ENCODE data around the gene SMS.

The SMS gene

DNA sequence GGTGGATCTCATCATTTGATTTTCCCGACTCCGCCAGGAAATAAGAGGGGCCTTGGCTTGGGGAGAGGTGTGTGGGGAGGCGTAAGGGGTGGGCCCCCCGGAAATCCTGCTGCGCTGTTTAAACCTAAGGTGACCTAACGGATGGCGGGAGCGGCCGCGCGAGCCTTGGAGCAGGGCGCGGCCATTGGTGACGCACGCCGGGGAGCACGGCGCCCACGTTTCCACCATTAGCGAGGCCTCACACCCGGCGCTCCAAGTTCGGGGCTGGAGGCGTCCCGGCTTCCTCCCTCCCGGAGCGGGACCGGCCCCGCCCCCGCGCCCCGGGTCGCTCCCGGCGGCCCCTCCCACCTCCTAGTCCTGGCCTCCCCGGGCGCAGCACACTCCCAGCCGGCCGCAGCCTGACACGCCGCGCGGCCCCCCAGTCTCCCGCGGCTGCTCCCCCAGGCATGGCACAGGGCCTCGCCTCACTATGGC is at the start of gene SMS:
Gene SMS (plus strand): TSS at position 354 of the 474 bp plus-strand sequence. CDS start 116 bp downstream, at position 470.
- DNase-seq (ENCODE audit: low read depth in 2 of 2, low spot score in 1 of 2) = no peak

DNA sequence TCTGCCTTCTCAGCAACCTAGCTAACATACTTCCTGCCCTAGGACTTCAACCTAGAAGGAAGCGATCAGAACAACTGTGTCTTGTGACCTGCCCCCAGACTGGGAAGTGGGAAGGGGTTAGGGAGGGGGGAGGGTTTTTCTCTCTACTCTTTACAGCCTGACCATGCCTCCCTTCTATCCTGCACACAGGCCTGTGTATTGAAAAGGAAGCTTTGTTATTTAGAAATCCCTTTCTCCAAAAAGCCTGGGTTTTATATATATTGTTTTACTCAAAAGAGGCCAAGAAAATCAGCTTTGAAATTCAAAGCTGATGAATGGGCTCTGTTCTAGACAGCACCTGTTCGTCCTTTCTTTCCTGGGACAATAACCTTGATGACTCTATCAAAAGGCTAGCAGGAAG is 35.2 kb upstream of the SMS start:
- DNase-seq (ENCODE audit: low read depth in 2 of 2, low spot score in 1 of 2) = no peak

DNA sequence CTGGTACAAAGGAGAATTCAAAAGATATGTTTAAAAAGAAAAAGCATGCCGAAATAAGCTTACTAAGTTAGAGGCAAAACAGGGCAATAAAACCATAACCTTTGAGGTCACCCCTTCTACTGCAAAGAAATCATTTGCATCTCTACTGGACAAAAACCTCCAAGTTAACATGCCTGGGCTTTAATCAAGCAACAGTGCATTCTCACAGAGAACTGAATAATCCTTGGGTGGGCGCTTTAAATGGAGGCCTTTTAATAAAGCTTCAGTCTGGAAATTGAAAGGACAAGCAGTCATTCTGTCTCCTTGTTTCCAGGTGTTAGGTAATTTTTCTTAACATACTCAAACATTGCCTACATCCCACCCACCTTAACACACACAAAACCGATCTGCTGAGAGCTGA is 34.6 kb upstream of the SMS start:
- no peak for DNase-seq (ENCODE audit: low read depth in 2 of 2, low spot score in 1 of 2)

- DNase-seq (ENCODE audit: low read depth in 2 of 2, low spot score in 1 of 2) = no peak
These were observed 33.2 kb upstream of the SMS start for GRCh38 chrX:21907260-21907659.

DNA sequence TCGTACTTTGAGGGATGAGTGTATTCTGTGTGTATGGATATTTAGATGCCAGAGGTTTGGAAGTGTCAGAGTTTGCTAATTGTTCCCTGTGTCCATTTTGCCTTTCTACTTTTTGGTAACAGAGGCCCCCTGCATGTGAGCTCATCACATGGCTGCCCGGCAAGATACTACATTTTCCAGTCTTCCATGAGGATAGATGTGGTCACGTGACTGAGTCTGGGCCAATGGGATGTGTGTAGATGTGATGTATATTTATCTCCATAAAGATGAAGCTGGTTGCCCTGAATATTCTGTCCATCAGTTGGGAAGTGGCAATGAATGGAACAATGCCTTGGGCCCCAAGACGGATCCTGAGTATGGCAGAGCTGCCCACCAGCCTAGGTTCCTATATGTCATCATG is 29.0 kb upstream of the SMS start:
- DNase-seq (ENCODE audit: low read depth in 2 of 2, low spot score in 1 of 2) = no peak

- DNase-seq (ENCODE audit: low read depth in 2 of 2, low spot score in 1 of 2) = no peak
These were observed 28.3 kb upstream of the SMS start for GRCh38 chrX:21912220-21912619.

- DNase-seq (ENCODE audit: low read depth in 2 of 2, low spot score in 1 of 2) = no peak
These were observed 27.5 kb upstream of the SMS start for GRCh38 chrX:21912989-21913388.

DNA sequence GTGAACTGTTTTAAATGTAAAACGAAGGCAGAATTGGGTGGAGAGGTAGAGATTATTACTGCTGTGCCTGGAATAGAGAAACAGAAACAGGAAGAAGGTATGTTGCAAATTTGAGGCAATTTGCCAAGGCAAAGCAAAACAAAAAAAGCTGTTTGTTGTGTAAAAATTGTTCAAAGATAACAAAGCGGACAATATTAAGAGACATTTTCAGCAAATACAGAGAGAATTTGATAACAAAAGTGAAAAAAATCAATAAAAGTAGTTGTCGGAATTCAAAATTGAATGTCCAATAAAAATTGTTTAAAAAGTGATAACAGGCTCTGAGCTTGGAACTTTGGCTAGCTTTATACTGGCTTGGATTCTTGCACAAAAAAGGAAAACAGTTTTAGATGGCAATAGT is 14.4 kb upstream of the SMS start:
- no peak for DNase-seq (ENCODE audit: low read depth in 2 of 2, low spot score in 1 of 2)

GRCh38 chrX:21926527-21927278 is 13.8 kb upstream of the SMS start:
- DNase-seq (ENCODE audit: low read depth in 2 of 2, low spot score in 1 of 2) = no peak

DNA sequence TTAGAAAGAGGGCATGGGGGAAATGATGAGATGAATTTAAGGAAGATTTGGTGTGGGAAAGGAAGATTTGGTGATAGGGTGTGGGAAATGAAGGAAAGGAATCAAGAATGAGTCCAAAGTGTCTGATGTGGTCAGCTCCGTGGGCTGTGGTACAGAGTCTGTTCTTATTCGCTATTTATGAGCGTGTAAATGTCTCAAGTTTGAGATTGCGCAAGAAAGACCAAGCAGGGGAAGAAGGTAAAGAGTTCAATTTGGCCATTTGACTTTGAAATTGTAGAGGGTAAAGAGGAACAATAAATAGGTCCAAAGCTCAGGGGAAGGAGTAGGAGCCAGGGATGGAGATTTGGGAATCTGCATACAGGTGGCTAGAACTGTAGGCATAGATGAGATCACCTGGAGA is 11.3 kb upstream of the SMS start:
- DNase-seq (ENCODE audit: low read depth in 2 of 2, low spot score in 1 of 2) = no peak

GRCh38 chrX:21930986-21931385 is 9.5 kb upstream of the SMS start:
- no peak for DNase-seq (ENCODE audit: low read depth in 2 of 2, low spot score in 1 of 2)

DNA sequence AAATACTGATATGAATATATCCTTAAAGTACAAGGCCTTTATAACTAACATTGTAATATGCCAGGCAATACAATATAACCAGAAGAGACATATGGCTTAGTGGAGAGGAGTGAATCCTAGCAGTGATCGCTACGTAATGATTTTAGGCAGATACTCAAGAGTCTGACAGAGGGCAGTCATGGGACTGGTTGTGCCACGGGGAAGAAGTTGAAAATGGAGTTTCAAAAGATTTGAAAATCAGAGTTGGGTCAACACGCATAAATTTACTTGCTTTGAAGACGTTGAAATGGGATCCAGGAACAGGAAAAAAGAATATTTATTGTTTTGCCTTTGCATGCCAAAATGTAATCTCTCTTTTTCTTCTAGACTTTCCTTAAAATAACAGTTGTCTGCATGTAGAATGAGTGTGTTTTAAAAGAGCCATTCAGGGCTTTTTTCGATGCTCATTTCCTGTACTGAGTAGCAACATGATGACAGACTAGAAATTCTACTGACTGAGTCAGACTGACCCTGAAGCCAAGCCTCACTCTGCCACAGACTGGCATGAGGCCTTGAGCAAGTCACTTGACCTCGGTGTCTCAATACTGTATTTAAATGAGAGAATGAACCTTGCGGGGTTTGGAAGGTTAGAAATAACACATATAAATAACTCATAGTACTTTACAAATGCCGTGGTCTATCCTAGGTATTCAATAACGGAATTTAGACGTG is 8.1 kb upstream of the SMS start:
- no peak for DNase-seq (ENCODE audit: low read depth in 2 of 2, low spot score in 1 of 2)

DNA sequence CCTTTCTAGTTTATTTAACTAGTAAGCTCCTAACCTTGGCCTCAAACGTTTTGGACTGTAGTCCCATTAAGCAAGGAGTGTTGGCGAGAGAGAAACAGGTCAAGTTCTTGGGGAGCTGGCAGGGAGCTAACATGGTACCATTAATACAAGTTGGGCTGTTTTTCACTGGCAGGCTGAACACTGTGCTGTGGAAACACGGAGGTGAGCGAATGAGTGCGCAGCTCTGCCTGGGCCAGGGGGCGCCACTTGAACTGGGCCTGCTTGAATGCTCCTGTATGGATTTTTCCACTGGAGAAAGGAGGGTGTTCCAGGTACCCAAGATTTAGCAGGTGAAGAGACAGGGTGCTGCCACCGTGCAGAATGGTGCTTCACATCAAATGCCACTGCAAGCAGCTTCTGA is 7.4 kb upstream of the SMS start:
- DNase-seq (ENCODE audit: low read depth in 2 of 2, low spot score in 1 of 2) = no peak

- DNase-seq (ENCODE audit: low read depth in 2 of 2, low spot score in 1 of 2) = no peak
These were observed 6.1 kb upstream of the SMS start for GRCh38 chrX:21934414-21934813.

- no peak for DNase-seq (ENCODE audit: low read depth in 2 of 2, low spot score in 1 of 2)
These were observed 603 bp upstream of the SMS start for GRCh38 chrX:21939906-21940305.

DNA sequence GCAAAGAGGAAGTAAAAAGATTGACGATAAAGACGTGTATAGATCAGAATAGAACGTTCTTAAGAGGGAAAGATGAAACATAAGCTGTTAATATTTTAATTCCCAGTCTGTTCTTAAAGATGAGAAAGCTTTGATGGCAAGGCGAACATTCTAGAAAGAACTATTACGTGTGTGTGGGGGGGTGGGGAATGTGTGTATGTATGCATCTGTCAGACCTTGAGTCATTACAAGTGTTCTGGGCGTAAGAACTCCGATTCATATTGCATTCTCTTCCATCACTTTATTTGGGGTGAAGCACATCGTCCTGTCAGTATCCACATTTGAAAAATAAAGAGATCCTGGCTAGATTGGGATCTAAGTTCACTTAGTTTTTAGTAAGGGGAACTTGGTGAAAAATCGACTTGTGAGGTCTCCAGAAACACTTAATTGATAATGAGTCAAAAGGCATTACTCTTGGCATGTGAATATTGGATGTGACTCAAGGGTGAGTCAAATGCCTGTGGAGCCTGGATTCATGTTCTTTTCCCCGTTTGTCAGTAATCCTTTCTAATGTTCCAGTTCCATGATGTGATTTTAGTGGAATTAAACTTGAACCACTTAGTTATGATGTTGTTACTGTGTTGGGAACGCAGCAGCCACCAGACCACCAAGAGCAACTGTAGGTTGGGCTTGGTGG is 3.1 kb downstream of the SMS start:
- no peak for DNase-seq (ENCODE audit: low read depth in 2 of 2, low spot score in 1 of 2)

DNA sequence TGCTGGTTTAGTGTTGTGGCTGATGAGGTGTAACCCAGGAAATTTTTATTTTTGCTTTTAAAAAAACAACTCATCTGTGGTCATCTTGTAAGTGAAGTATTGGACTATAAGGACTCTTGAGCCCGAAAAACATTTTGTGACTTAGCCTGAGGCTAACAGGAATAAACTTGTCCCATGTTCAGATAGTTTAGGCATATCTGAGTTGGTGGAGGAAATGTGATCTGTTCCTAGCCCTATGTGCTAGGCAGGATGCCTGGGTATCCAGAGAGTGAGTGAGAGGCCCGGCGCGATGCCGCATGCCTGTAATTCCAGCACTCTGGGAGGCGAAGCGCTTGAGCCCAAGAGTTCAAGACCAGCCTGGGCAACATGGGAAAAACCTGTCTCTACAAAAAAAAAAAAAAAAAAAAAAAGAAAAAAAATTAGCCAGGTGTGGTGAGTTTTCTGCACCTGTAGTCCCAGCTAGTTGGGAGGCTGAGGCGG is 3.7 kb downstream of the SMS start:
- DNase-seq (ENCODE audit: low read depth in 2 of 2, low spot score in 1 of 2) = no peak

DNA sequence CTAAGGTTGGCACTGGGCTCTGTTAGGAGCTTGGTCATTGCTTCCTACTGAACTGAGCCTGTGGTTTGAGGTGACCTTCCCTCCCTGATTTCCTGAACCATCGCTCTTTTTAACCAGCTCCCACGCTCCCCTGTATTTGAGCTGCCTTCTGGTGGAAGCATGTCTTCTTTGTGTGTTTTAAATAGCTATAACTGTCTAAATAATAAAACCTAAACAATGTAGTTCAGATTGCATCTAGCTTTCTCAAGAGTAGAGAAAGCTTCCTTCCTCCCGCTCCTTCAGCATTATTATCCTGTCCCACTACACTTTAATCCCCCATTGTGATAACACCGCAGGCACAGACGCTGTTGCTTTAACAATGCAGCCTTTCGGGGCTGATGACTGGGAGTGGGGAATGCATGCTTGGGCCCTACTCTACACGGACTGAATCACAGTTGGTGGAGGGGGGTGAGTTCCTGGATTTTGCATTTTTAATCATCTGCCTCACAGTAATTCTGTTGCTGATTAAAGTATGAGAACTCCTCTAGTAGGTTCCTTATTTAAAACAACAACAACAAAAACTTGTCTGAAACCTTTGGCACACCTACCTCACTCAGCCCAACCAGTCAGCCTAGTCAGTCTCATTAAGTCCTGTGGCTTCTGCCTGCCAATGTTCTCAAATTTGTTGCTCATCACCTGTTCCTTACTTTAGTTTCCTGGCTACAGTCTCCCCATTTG is 6.6 kb downstream of the SMS start:
- no peak for DNase-seq (ENCODE audit: low read depth in 2 of 2, low spot score in 1 of 2)

DNA sequence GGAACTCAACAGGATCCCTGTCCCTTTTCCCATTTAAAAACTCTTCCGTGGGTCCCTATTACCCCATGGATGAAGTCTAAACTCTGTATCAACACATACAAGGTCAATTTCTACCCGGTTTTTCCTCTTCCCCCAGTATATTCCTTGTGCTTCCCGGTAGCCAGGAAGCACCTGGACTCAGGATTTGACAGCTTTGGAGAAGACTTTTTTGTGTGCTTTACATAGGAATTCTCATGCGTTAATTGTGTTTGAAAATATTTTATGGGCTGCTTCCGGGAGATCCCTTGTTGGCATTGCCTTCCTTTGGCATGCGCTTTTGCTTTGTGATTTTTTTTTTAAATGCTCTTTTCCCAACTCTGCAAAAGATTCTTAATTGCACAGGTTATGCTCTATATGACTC is 7.2 kb downstream of the SMS start:
- no peak for DNase-seq (ENCODE audit: low read depth in 2 of 2, low spot score in 1 of 2)

GRCh38 chrX:21948897-21949578 is 8.5 kb downstream of the SMS start:
- DNase-seq (ENCODE audit: low read depth in 2 of 2, low spot score in 1 of 2) = no peak

DNA sequence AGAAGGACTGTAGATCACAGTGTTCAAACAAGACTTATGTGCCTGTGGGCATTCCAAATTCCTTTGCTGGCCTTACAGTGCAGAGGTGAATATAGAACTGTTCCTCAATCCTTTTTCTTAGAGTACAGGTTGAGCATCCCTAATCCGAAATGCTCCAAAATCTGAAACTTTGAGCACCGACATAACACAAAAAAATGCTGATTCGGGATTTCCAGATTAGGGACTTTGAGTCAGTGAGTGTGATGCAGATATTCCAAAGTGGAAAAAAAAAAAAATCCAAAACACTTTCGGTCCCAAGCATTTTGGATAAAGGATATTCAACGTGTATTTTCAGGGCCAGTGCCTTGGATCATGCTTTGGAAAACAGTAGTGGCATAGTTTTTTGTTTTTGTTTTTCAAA is 9.2 kb downstream of the SMS start:
- DNase-seq (ENCODE audit: low read depth in 2 of 2, low spot score in 1 of 2) = no peak
